BE2C (cell line): Measurements from ENCODE around the gene CREBZF.

Experiments
- DNase-seq: peaks from one replicate; pipeline ENCODE4 v3.0.0-alpha.2; 2020
- H3K27me3 ChIP-seq: fragments of 250-450 bp; sonication (Bioruptor Pico); 2 replicates; pipeline ENCODE4 v1.5.1; 2020; ENCODE audit warnings: mild to moderate bottlenecking
- H3K36me3 ChIP-seq: fragments of 250-450 bp; sonication (Bioruptor Pico); 2 replicates; pipeline ENCODE4 v1.5.1; 2020; ENCODE audit warnings: mild to moderate bottlenecking
- H3K4me1 ChIP-seq: fragments of 250-450 bp; sonication (Bioruptor Pico); 2 replicates; pipeline ENCODE4 v1.5.1; 2020
- H3K4me3 ChIP-seq: 2 replicates; pipeline ENCODE4 v1.5.1; 2011; ENCODE audit warnings: low read depth, low read length
- H3K9me3 ChIP-seq: fragments of 250-450 bp; sonication (Bioruptor Pico); 2 replicates; pipeline ENCODE4 v1.5.1; 2020
- TF ChIP-seq, protein P1 (sequence below): IDR thresholded peaks from 2 replicates; pipeline ENCODE4 v1.5.1; 2012; ENCODE audit warnings: mild to moderate bottlenecking, low read depth, low read length

CREBZF gene

DNA sequence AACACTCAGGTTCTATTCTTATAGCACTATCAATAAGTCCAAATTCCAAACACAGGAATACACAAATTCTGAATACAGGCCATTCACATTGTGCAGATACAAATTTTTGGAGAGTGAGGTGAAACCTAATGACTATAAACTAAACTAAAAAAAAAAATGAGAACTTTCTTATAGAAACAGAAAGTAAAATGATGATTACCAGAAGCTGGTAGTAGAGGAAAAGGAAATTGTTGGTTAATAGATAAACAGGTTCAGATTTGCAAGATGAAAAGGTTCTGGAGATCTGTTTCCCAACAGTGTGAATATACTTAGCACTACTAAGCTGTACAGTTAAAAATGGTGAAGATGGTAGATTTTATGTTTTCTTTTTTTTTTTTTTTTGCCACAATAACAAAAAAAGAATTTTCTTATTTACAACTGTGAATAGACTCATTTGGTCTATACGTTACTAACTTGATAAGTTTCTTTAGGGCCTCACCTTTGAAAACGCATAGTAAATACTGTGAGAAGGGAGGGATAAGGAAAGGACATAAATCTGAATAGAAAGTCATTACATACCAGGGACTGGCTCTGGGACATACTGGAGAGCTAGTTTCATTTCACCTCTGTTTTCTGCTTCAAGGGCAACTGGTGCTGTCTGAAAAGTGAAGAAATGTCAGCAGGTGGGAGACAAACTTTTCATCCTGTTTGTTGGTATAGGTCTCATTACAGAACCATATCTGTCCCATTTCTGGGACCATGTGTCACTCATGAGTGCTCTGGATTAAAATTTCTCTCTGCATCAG is 35.2 kb upstream of the CREBZF start:
- H3K4me1 ChIP-seq: no peaks in the 10 kb centered on the region
- H3K36me3 ChIP-seq: no peaks in the 10 kb centered on the region
- TF ChIP-seq, protein P1, sequence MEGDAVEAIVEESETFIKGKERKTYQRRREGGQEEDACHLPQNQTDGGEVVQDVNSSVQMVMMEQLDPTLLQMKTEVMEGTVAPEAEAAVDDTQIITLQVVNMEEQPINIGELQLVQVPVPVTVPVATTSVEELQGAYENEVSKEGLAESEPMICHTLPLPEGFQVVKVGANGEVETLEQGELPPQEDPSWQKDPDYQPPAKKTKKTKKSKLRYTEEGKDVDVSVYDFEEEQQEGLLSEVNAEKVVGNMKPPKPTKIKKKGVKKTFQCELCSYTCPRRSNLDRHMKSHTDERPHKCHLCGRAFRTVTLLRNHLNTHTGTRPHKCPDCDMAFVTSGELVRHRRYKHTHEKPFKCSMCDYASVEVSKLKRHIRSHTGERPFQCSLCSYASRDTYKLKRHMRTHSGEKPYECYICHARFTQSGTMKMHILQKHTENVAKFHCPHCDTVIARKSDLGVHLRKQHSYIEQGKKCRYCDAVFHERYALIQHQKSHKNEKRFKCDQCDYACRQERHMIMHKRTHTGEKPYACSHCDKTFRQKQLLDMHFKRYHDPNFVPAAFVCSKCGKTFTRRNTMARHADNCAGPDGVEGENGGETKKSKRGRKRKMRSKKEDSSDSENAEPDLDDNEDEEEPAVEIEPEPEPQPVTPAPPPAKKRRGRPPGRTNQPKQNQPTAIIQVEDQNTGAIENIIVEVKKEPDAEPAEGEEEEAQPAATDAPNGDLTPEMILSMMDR: no peak
- no peaks in the 10 kb centered on the region for H3K9me3 ChIP-seq
- H3K4me3 ChIP-seq: no peak overlapping the region
- peaks cover 20% of the 10 kb centered on the region for H3K27me3 ChIP-seq
- DNase-seq: no peak

DNA sequence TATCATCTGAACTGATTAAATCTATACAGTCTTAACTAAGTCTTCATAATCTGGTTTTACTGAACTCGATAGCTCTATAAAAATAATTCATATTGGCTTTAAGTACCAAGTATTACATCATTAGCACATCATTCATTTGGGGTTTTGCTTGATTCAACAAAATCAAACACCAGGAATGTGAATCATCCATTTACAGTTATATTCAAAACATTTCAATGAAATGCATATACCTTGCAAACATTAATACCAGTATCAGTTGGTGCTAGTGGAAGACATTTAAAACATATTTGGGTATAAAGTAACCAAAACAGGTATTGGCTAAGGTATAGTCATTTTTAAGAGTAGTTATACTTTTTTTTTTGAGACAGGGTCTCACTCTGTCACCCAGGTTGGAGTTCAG is 33.3 kb upstream of the CREBZF start:
- Histone ChIP-seq H3K4me1 (no peaks in the 10 kb centered on the region), H3K4me3 (no peak overlapping the region), H3K27me3 (peaks cover 9% of the 10 kb centered on the region; the same call in 1 of the 2 replicates), H3K36me3 (no peaks in the 10 kb centered on the region), H3K9me3 (no peaks in the 10 kb centered on the region)
- no peak for DNase-seq
- TF ChIP-seq, protein P1: no peak

DNA sequence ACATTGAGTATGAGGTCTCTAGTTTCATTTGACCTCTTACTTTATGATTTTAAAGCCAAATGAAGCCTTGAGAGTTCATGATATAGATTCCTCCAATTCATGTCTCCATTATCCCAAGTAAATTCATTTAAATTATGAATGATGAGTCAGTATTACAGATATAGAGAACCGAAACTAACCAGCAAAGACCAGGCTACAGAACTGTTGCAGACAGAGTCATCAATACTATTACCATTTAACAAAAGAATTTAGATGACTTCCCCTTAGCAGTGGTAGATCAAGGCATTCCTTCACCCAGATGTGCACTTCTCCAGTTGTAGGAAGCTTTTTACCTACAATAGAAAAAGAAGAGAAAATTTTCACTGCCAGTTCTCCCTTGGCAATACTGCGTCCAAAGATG is 32.8 kb upstream of the CREBZF start:
- TF ChIP-seq, protein P1: no peak

DNA sequence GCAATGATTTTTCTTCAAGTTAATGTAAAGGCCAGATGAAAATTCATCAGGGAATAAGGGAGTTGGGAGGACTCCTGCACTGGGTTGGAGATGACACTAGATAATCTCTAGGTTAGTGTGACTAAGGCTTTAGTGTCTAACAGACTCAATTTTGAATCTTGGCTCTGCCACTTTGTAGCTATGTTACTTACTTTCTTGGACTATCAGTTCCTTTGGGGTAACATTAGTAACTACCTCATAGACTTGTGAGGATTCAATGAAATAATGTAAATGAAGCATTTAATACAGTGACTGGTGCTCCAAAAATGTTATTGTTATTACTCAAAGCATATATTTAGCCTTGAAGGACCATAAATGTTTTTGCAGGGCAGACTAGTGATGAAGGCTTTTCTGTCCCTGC is 30.6 kb upstream of the CREBZF start:
- no peaks in the 10 kb centered on the region for H3K4me1 ChIP-seq

More for the DNA sequence above, 32.8 kb upstream of the CREBZF start:
- DNase-seq: no peak
- Histone ChIP-seq H3K27me3 (peaks cover 10% of the 10 kb centered on the region; the same call in 1 of the 2 replicates), H3K9me3 (no peaks in the 10 kb centered on the region), H3K4me3 (no peak overlapping the region), H3K4me1 (no peaks in the 10 kb centered on the region), H3K36me3 (no peaks in the 10 kb centered on the region)

DNA sequence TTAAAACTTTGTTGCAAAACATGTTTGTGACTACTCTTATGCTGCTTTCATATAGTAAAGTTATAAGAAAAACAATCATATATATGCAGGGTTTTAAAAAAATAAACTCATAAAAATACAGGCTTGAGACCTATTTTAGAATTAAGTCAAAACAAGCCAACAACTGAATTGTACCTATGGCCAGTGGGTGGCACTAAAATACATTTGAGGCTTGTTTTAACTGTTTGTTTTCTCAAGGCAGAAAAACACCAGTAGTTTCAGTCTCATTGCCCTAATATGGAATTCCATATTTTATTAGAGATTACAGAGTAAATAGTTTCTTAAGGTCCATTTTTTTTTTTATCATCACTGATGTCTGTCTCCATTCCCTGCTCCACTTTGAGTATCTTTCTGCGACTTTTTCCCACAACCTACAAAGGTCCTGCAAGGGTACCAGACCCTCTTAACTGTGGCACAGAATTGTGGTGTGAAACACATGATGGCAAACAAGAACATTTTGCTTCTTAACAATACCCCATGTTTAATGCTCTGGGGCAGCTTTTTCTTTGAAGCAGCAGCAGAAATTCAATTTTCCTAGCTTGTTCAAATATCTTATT is 29.6 kb upstream of the CREBZF start:
- Histone ChIP-seq H3K27me3 (peaks cover 21% of the 10 kb centered on the region; the same call in 1 of the 2 replicates), H3K4me1 (no peaks in the 10 kb centered on the region), H3K9me3 (no peaks in the 10 kb centered on the region), H3K4me3 (no peak overlapping the region), H3K36me3 (no peaks in the 10 kb centered on the region)
- TF ChIP-seq, protein P1: peak; percentile 48
- DNase-seq: no peak

More for the DNA sequence above, 30.6 kb upstream of the CREBZF start:
- H3K36me3 ChIP-seq: no peaks in the 10 kb centered on the region
- H3K9me3 ChIP-seq: no peaks in the 10 kb centered on the region
- no peak for DNase-seq
- TF ChIP-seq, protein P1: no peak
- peaks cover 12% of the 10 kb centered on the region; the same call in 1 of the 2 replicates for H3K27me3 ChIP-seq
- H3K4me3 ChIP-seq: no peak overlapping the region
